ENCODE data around the gene LRIT1.

Gene LRIT1

DNA sequence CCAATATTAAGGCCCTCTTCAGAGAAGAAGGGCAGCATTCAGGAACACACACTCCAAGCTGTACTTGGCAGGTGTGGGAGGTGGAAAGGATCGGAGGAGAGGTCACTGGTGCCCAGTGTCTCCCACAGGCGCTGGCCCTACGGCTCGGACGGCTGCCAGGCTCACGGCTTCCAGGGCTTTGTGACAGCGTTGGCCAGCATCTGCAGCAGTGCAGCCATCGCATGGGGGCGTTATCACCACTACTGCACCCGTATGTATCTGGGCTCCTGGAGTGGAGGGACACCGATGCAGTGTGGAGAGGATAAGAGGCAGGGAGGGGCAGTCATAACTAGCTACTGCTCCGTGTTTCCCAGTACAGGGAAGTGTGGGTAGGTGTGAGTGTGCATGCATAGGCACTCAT, 7.4 kb upstream of the LRIT1 start:
- DNase-seq = no peak

DNA sequence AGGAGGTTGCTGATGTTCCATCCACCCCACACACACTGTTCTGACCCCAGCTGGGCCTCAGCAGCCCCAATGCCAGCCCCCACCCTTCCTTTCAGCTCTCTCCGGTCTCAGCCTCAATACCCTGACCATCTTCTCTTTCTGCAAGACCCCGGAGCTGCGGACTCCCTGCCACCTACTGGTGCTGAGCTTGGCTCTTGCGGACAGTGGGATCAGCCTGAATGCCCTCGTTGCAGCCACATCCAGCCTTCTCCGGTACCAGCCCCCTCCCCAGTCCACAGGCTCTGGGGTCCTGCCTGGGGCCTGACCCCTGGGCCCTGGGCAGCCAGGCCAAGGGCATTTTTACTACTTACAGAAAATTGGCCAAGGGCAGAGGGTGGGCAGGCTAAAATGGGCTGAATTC, 6.2 kb upstream of the LRIT1 start:
- DNase-seq = no peak

DNA sequence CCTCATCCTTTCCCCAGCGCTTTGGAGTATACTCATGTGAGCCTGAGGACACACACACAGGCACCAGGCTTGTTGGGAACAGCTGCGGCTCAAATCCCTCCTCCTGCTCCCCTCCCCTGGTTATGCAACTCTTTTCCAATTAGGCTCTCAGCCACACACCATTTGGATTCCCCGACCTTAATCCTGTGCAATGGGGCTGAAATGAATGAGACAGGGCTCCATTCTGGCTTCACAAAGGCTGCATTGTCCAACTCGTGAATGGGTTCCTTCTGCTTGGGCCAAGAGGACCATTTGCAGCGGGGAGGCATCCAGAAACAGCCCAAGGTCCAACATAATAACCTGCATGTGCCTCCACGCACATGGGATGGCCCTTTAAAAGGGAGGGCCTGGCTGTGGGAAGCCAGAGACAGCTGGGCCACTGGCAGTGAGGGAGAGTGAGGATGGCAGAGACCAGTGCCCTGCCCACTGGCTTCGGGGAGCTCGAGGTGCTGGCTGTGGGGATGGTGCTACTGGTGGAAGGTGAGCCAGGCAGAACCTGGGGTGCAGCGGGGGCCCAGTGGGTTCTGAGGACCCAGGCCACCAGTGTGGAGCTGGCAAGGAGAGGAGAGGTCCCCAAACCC, 3.4 kb upstream of the LRIT1 start, which contains the start of gene RGR:
Gene RGR (plus strand): TSS at position 403 of the 620 bp plus-strand sequence. CDS start 38 bp downstream, at position 441.
- DNase-seq = peak; percentile 96

DNA sequence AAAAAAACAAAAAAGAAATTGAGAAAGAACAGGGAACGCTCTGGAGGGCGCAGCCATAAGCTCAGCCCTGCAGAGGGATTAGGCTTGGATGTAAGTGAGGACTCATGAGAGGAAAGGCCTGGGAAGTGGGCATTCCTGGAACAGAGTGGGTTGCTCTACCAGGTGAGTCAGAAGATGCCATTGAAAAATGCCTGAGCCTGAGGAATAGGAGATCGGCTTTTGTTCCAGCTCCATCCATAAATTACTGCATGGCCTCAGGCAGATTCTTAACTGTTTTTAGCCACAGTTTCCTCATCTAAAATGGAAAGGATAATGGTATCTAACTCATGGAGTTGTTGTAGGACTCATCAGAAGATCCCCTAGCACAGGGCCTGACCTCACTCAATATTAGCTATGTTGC, 2.4 kb upstream of the LRIT1 start:
- DNase-seq = peak; percentile 3

GRCh38 chr10:84238909-84239308, 2.4 kb downstream of the LRIT1 start:
- no peak for DNase-seq

- DNase-seq = no peak
Observed at GRCh38 chr10:84237199-84238051, 3.9 kb downstream of the LRIT1 start.

DNA sequence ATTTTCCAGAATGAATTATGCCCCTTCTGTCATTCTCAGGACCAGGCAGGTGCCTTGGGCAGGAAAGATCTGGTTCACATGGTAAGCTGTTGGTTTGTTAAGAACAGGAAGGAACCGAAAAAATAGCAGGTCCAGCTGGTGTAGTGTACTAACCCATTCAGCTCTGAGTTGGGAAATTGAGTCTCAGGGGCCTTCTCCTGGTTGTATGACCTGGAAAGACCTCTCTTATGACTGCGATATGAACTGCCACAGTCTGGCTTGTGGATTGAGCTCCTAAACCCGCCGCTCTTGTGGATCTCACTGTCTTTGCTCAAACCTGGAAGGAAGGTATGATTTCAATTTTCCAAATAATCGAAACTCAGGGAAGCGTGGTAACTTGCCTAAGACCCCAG, 4.5 kb downstream of the LRIT1 start:
- no peak for DNase-seq

DNA sequence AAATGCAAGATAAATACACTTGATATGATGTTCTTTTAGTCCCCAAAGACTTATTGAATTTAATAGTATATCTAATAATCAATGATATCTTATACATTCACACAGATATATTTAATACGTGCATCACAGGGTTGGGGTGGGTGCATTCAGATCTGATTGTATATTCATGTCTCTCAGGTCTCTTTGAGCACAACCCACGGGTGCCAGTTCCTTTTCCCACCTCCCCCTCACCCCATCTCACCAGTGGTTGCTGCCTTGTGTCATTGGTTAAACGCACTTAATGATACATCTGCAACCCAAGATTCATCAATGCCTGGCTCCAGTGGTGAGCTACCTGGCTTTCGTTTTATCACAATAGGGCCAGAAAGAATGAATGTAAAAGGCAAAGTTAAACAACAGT, 6.2 kb downstream of the LRIT1 start:
- DNase-seq = no peak

GRCh38 chr10:84234479-84234878, 6.9 kb downstream of the LRIT1 start:
- no peak for DNase-seq

DNA sequence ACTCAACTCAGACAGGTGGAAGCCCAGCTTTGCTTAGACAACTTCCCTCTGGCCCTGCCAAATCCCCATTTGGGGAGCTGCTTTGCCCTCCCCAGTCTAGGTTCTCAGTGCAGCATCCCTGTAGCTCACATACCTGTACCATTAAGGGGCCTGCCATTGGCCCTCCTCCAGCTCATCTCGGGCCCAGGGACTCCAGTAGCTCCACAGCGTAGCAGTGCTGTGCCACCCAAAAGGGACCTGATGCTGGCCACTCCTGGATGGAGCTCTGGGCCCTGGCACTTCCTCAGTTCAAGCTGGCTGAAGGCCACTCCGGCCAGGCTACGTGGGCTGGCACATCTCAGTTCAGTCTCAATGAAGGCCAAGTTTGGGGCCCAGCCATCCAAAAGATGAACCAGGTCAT, 7.4 kb downstream of the LRIT1 start:
- no peak for DNase-seq

GRCh38 chr10:84232376-84232775, 9.0 kb downstream of the LRIT1 start:
- no peak for DNase-seq

DNA sequence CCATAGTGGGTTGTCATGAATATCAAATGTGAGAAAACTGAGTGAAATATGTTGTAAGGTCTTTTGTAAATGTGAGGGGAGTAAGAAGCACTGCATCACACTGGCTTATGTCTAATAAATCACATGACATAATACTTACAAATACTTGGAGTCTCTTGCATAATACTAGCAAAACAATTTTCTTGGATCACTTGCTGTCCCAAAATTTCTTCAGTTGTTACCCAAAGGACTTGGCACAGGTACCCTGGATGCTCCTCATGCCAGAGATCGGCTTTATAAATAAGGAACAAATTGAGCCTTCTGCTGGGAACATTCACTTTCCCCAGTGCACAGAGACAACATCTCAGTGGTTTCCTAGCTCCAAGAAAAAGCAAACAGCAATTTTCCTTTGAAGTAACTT, 11.0 kb downstream of the LRIT1 start:
- DNase-seq = no peak

DNA sequence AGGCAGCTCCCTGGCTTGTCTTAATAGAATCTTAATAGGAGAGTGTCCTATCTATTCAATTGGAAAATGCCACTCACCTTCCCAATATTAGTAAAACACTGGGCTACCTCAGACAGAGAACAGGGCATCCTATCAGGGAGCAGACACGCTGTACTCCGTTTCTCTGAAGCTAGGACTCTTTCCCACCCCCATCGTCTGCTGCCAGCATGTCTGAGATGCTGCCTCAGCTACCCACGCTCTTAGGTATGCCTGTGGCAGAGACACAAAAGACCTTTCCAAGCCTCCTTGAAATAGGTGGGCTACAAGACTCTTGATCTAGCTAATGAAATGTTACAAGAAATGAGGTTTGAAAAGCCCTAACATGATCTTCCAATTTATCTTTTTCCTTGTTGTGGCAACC, 13.5 kb downstream of the LRIT1 start:
- DNase-seq = no peak

DNA sequence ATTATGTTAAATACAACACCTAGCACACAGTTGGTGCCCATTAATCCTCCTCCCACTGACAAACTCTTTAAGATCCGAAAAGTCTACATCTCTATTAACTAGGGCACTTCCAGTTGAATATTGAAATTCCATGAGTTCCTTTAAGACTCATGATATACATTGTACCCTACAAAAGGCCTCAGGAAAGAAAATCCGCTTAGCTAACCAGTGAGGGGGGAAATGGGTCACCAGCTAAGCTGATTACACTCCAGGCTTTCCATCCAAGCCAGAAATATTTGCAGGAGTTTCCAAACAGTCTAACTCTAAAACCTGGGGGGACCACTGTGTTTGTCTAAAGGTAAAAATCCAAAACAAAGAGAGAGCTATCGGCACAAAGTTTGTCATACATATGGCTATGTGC, 14.7 kb downstream of the LRIT1 start:
- peak; percentile 90 for DNase-seq

DNA sequence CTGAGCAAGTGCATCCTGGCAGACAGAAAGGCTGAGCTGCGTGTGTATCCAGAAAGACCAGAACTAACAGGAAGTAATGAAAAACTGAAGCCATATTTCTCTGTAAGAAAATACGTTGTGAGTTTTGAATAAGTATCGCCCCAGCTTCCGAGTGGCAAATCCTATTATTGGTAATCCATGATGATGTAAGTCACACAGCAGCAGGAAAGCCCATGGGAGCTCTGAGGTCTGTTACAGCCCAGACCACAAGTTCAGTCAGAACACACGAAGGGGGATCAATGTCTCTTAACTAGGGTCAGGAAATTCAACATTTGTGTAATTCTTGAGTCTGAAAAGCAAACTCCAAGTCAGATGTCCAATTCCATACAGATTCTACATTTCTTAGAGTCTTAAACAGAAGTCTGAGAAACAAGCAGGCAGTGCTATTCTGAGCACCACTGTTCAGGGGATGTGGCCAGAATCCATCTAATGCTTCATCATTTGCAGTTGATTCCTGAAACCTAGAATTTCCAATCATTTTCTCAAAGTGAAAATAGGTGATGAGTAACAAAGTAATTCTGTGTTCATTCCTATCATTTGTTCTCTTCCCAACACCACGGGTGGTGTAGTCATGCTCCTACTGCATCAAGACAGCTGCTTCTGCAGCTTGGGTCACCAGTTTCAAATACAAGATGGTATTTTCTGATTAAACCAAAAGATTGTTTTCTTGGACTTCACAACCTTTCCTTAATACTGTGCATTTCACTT, 15.7 kb downstream of the LRIT1 start, which contains the start of gene LRIT2:
Gene LRIT2 (minus strand): TSS at position 118 of the 747 bp plus-strand sequence. CDS start 24 bp downstream, at position 94.
- peak; percentile 91 for DNase-seq

GRCh38 chr10:84224411-84225028, 16.8 kb downstream of the LRIT1 start:
- peak; percentile 39 for DNase-seq

GRCh38 chr10:84221916-84222315, 19.4 kb downstream of the LRIT1 start:
- no peak for DNase-seq

DNA sequence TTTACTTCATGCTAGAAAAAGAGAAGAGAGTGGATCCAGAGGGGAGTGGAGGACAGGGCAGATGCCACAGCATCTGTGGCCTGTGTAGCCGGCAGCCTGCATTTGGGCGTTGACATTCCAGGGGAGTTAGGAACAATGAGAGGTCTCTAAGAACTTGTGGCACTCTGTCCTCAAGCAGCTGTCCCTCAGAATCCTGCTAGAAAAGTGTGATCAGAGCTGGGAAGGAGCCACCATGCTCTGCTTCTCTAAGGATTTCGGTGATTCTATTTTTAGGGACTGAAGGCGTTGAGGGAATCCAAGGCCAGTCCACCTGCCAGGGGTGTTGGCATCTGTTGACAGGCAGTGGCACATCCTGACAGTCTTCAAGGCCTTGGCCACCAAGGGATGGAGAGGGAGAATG, 23.6 kb downstream of the LRIT1 start:
- DNase-seq = no peak

- no peak for DNase-seq
Observed at GRCh38 chr10:84216834-84217233, 24.5 kb downstream of the LRIT1 start.

DNA sequence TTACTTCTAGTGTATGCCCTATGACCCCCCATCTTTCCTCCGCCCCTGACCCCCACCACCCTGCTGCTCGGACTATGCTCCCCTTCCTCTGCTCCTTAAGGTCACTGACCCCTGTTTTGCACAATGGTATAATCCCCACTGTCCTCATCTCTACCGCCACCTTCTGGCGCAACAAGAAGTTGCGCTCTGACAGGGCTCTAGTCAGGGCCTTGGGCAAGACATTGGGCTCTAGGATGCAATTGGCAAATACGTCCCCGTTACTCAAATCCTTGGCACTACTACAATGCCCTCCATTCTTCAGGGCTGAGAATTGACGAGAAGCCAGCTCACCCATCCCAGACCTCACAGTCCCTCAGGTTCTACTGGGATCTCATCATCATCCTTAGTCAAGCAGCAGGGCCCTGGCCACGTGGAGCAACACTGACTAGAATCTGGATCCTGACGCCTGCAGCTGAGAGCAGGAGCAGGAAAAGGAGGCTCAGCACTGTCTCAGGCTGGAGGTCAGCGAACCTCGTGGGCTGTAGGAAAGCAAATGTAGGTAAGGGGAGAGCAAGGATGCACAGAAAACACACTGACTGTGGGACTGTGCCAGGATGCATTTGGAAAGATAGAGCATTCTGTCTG, 26.6 kb downstream of the LRIT1 start:
- DNase-seq = peak; percentile 35

- DNase-seq = no peak
Observed at GRCh38 chr10:84214046-84214572, 27.2 kb downstream of the LRIT1 start.

- no peak for DNase-seq
Observed at GRCh38 chr10:84213076-84213475, 28.3 kb downstream of the LRIT1 start.

All from NCI-H82 (cell line).